Ovary (tissue), 3 donors: ENCODE data around the gene EEFSEC.

Source experiments
- CTCF ChIP-seq, 3 donors: fragments of 450-650 bp in 2 of 3; fragments of 200-600 bp in 1 of 3; IDR thresholded peaks; one replicate each; pipeline versions ENCODE4 v1.5.1 to v1.8.0; 2016 to 2022; ENCODE audit warnings: antibody characterized with exemption in 3 of 3, mild to moderate bottlenecking in 1 of 3
- POLR2A ChIP-seq: fragments of 450-650 bp; IDR thresholded peaks from one replicate; pipeline ENCODE4 v1.6.1; 2017; ENCODE audit warnings: antibody characterized with exemption, mild to moderate bottlenecking, moderate library complexity
- donor health status: DM: no; HTN: no; CAD: no.

DNA sequence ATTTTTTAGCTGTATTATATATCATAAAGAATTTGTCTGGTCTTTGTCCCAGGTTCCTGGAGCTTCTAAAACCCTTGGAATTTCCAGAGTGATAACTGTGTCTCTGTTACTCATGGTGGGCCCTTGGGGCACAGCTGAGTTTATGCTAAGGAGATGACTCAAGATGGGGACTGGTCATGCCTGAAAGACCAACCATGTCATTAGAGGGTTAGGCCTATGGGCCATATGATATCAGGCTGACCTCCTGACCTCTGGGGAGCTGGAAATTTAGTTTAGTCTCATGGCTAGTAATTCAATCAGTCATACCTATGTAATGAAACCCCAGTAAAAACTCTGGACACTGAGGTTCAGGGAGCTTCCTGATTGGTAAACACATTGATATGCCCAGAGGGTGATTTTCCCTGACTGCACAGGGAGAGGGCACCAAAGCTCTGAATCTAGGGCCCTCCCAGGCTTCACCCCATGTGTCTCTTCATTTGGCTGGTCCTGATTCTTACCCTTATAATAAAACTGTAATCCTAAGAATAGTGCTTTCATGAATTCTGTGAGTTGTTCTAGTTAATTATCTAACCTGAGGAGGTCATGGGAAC, 69.6 kb downstream of the EEFSEC start:
- TF ChIP-seq POLR2A (no peak), CTCF (IDR thresholded peaks at IDR 0.05) (no peak)
